Testis (tissue), 2 donors: ENCODE data around the gene HMGA1.
"Not testable (repeated sequence)": the region's sequence is repeated elsewhere in the genome, so short reads cannot be mapped to it uniquely, and the experiment has no call there.

Experiments used
- POLR2A ChIP-seq: fragments of 450-650 bp; IDR thresholded peaks from one replicate; pipeline ENCODE4 v1.6.1; 2017; ENCODE audit warnings: antibody characterized with exemption, mild to moderate bottlenecking, moderate library complexity
- TF ChIP-seq, protein P1 (sequence below), 3 experiments: fragments of 450-650 bp in 2 of 3; fragments of 200-600 bp in 1 of 3; sonication (generic) in 1 of 3; IDR thresholded peaks; one replicate each; pipeline ENCODE4 v1.5.1; 2016 to 2019; ENCODE audit warnings: antibody characterized with exemption in 3 of 3, mild to moderate bottlenecking in 2 of 3, moderate library complexity in 1 of 3

DNA sequence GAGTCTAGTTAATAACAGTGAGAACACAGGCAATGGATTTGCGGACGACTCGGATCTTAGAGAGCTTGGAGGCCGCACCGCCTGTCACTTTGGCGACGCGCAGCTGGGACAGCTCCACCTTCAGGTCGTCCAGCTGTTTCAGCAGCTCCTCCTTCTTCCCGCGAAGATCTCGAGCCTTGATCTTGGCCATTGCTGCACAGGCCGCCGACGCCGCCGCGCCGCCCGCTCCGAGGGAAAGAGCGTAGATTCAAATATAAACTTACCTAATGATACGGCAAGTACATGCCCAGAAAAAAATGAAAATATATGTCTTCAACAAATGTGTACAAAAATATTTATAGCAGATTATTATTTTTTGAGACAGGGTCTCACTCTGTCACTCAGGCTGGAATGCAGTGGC, 26.8 kb downstream of the HMGA1 start:
- TF ChIP-seq, protein P1, sequence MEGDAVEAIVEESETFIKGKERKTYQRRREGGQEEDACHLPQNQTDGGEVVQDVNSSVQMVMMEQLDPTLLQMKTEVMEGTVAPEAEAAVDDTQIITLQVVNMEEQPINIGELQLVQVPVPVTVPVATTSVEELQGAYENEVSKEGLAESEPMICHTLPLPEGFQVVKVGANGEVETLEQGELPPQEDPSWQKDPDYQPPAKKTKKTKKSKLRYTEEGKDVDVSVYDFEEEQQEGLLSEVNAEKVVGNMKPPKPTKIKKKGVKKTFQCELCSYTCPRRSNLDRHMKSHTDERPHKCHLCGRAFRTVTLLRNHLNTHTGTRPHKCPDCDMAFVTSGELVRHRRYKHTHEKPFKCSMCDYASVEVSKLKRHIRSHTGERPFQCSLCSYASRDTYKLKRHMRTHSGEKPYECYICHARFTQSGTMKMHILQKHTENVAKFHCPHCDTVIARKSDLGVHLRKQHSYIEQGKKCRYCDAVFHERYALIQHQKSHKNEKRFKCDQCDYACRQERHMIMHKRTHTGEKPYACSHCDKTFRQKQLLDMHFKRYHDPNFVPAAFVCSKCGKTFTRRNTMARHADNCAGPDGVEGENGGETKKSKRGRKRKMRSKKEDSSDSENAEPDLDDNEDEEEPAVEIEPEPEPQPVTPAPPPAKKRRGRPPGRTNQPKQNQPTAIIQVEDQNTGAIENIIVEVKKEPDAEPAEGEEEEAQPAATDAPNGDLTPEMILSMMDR (IDR thresholded peaks at IDR 0.05), result not testable (repeated sequence)
- TF ChIP-seq POLR2A, result not testable (repeated sequence)
